Endometrial microvascular endothelial cells (primary cell): ENCODE results near the gene PPP6C. TPM values are rescaled to one million over a fixed set of nuclear protein-coding genes. Genes with fewer than 3 reads are reported as not detected.
"Not testable (repeated sequence)": the region's sequence is repeated elsewhere in the genome, so short reads cannot be mapped to it uniquely, and the experiment has no call there.

Experiments used
- in situ Hi-C: cut with HindIII; loops from 2 replicates; pipeline ENCODE4 v1.10.0; 2017; ENCODE audit warnings: low sequenced_read_pairs, low pct_unique_long_range_greater_than_20kb; ENCODE audit errors: inconsistent ontology term
- total RNA-seq: library from RNA; depleted of rRNA; stranded (reverse); fragments of >200 nt; gene quantifications from one replicate; pipeline ENCODE4 v1.2.3, GENCODE V29; 2015; ENCODE audit errors: inconsistent ontology term

PPP6C gene
- total RNA-seq, result 32.1 TPM

DNA sequence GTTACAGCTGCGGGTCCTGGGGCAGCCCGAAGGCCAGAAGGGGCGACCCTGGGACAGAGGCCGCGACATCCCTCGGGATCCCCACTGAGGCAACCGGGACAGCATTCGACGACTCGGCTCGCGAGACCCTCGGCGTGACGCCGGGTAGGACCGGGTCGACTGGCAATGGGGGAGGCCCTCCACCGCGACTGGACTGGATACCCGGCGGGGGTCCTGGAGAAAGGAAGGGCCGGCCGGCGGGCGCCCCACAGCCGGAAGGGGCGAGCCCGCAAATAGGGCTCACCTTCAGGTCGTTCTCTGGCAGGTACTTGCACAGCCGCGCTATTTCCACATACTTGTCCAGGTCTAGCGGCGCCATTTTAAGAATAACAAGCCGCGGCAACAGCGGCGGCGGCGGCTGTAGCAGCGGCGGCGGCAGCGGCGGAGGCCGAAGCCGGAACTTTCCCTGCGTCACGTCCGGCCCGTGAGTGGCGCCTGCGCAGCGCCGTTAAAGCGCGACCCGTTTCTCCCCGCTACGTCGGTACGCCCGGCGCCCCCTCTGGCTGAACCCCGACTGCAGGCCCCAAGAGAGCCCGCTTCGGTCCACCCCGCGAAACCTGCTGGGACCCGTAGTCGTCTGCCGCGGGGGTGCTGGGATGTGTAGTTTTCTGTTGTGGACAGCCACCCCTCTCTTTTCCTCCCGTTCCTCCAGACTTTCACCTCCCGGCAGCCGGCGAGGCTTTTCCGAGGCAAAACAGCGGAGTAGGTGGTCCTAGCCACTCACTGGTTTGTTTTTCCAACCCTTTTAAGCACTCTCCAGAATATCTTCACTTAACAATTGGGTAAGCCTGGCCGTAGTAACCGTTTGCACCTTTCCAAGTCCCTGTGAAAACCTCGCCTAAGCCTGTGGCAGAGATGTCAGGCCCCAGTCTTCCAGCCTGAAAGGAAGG, at the start of gene PPP6C:
PPP6C (minus strand) TSS at position 443 of the 929 bp plus-strand sequence; CDS start at position 358, 85 bp downstream.
- in situ Hi-C loops, result loop anchor here (25.0 kb wide), 1 partner anchor 427 kb away; the partner anchor contains the start of gene NR6A1

GRCh38 chr9:125238915-125239446, 49.4 kb upstream of the PPP6C start:
- in situ Hi-C loops, result no loop called here

GRCh38 chr9:125238127-125238914, 48.7 kb upstream of the PPP6C start:
- in situ Hi-C loops, result no loop called here

GRCh38 chr9:125236520-125237159, 47.0 kb upstream of the PPP6C start:
- in situ Hi-C loops, result not testable (repeated sequence)

DNA sequence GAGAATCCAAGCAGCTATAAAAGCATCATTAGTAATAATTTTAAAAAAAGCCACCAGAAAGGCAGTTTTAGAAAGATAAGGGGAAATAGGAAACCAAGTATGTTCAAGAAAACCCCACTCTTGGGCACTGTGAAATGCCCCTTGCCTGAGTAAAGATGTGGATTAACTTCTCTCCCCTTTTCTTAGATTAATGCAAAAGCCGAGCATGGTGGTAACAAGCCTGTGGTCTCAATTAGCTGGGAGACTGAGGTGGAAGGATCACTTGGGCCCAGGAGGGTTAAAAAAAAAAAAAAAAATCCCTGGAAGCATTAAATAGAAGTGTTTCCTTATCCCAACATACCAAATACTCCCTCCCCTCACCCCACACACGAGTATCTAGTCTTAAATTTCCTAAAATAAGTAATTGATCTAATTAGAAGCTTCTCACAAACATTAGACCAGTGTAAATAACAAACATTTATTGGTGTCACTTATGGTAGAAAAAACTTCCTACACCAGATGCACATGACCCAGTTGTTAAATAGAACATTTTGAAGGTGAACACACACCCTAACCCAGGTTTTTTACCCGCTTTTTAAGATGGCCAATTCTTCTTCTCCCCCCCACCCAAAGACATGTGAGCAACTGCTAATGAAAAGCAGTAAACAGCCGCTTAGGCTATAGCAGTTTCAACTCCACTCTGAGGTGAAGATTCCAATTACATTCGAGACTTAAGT, 46.4 kb upstream of the PPP6C start:
- in situ Hi-C loops, result no loop called here

DNA sequence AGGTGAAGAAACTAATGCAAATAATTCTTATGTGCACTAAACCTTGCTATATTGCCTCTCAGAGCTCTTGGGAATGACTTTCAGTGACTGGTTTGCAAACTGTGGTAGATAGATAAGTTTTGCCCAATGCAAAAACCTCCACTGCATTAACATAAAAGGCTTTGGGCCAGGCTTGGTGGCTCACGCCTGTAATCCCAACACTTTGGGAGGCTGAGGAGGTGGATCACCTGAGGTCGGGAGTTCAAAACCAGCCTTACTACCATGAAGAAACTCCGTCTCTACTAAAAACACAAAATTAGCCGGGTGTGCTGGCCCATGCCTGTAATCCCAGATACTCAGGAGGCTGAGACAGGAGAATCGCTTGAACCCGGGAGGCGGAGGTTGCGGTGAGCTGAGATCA, 44.5 kb upstream of the PPP6C start:
- in situ Hi-C loops, result not testable (repeated sequence)

DNA sequence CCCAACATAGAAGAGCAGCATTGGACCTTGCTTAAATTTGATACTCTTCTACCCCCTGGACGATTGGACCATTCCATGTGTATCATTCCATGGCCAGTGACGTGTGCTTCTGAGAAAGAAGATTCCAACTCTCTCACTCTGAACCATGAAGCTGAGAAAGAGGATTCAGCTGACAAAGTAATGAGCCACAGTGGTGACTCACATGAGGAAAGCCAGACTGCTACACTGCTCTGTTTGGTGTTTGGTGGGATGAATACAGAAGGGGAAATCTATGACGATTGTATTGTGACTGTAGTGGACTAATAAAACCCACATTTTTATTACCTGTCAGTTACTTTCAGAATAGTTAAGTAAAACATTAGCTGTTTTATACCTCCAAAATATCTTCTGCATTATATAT, 44.1 kb upstream of the PPP6C start:
- in situ Hi-C loops, result no loop called here

- in situ Hi-C loops, result no loop called here
These were observed 38.2 kb upstream of the PPP6C start for GRCh38 chr9:125227761-125228160.

- in situ Hi-C loops, result not testable (repeated sequence)
These were observed 35.3 kb upstream of the PPP6C start for GRCh38 chr9:125224858-125225257.

- in situ Hi-C loops, result no loop called here
These were observed 29.0 kb upstream of the PPP6C start for GRCh38 chr9:125218621-125219020.

DNA sequence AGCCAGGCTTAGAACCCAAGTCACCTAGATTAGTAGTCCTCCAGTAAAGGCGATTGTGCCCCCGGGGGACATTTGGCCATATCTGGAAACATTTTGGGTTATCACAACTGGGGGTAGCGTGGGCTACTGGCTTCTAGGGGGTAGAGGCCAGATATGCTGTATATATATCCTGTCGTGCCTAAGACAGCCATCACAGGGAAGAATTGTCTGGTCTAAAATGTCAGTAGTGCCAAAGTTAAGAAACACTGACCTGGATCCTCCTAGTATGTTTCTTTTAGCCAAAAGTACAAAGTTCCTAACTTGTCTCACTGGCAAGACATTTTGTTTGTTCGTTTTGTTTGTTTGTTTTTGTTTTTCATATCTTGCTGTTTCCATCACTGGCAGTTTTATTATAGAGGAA, 24.6 kb upstream of the PPP6C start:
- in situ Hi-C loops, result no loop called here

DNA sequence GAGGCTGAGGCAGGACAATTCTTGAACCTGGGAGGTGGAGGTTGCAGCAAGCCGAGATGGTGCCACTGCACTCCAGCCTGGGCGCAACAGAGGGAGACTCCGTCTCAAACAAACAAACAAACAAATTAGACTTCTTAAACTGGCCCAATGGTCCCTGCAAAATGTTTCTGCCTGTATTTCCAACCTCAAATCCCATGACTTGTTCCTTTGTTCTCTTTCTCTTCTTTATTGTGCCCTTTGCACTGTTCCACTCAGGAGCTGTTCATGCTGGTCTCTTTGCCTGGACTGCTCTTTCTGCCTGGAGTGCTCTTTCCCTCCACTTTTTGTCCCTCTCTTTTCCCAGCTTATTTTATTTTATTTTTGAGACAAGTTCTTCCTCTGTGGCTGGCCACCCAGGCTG, 14.9 kb upstream of the PPP6C start:
- in situ Hi-C loops, result no loop called here

DNA sequence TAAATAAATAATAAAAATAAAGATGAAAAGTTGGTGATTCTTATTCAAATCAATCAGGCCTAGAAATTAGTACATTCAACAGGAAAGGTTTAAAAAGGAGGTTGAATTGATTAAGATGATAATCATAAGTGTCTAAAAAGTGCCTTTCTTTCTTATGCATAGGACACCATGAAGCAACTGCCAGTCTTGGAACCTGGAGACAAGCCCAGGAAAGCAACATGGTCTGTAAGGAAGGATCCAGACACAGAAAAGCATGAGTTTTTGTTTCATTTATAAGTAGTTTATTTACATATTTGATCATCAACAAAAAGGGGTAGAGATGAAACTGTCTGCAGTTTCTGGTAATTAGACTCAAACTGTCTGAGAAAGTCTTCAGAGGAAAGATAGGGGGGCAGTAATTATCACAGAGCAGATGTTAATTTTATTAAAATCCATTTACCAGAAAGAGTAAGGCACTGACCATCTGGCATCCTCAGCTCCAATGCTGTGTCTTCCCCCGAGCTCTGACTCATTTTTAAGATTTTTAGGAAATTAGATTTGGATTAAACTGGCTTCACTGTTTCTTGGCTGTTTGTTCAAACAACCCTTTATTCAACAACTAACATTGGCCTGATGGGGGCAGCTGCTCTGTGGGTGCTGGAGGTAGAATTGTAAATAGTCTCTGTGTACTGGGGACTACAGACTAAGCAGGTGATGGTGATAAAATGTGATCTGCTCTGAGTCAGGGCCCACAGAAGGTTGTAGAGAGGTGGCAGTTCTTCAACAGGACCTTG, 13.4 kb upstream of the PPP6C start:
- in situ Hi-C loops, result no loop called here

DNA sequence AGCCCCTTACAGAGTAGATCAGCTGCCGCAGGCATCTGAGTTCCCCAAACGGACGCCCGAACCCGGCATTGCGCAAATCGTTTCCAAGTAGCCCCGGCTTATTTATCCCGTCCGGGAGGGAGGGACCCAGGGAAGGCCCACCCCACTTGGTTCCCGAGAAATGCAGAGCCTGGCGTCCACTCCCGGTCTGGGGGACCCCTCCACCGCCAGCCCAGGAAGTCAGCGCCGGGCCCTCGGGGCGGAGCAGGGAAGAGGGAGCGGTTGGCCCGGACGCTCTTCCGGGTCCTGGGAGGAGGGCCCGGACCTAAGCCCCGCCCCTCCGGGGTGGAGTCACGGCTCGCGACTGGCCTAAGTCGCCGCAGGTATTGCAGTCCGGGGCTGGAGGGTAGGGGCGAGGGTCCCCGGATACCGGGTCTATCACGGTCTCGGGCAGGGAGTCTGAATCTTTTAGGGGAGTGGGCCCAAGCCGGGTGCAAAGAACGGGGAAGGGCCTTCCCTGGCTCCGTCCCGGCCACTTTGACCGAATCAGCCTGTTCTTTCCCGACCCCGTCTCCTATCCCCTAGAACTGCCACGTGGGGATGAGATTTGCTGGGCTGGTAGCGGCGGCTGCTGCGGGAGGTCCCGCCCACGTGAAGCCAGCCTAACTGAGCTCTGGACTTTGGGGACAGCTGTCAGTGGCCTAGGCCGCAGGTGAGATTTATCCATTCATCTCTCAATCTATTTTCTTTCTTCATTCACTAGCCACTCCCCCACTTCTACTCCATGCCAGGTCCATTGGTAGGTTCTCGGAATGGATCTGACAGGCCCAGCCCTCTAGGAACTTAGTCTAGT, 10.8 kb upstream of the PPP6C start, which contains the start of gene RABEPK:
RABEPK (plus strand) TSS at position 327 of the 832 bp plus-strand sequence. CDS start 2,472 bp downstream, outside the sequence.
- in situ Hi-C loops, result no loop called here

- in situ Hi-C loops, result loop anchor here (25.0 kb wide), 1 partner anchor 433 kb away; the partner anchor contains the start of gene NR6A1
These were observed 6.0 kb upstream of the PPP6C start for GRCh38 chr9:125195591-125195990.

DNA sequence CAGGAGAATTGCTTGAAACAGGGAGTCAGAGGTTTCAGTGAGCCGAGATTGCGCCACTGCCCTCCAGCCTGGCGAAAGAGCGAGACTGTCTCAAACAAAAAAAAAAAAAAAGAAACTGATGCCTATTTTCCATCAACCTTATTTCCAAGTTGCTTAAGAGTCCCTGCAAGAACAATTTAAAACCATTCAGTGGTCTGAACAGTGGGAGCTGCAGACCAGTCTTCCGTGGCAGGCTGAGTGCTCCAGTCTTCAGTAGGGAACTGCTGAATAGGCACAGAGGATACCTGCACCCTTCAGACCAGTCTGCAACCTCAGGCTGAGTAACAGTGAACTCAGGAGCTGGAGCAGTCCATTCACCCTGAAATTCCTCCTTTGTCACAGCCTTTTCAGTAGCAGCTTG, 4.9 kb upstream of the PPP6C start:
- in situ Hi-C loops, result loop anchor here (25.0 kb wide), 1 partner anchor 432 kb away; the partner anchor contains the start of gene NR6A1
